Activated CD4-positive, alpha-beta T cell treated with anti-CD3 and anti-CD28 coated beads, Interleukin-2, Interleukin-6, amounts not matched to agents 100 ng/mL and 50 ng/mL, durations not matched to agents 16 hours and 8 hours (primary cell): Measurements from ENCODE around the gene WNT9B.
"Not testable (repeated sequence)": the region's sequence is repeated elsewhere in the genome, so short reads cannot be mapped to it uniquely, and the experiment has no call there.

ENCODE experiments used
- DNase-seq: peaks from one replicate; pipeline ENCODE4 v3.0.0-alpha.2; 2020

Gene WNT9B

DNA sequence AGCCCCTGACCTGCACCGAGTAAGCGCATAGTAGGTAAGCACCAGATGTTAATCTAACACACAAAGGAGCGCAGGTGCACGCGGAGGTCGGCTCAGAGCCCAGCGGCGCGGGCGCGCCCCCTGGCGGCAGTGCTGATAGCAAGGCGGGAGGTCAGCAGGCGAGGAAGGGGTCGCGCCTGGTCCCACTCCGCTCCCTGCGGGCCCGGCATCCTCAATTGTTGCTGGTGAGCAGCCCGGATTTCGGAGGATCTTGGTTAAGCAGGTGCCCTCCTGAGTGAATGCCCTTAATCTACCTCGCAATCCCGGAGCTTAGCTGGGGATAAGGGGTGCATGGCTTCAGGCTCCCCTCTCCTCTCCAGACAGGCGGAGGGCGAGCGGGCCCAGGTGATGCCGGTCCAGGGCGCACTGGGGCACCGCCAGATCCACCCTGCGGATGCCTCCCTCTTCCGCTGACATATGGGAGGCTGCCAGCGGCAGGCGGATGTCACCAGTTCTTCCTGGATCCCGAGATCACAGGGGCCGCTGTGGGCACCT lies 28.9 kb upstream of the WNT9B start:
- DNase-seq: peak; percentile 60

DNA sequence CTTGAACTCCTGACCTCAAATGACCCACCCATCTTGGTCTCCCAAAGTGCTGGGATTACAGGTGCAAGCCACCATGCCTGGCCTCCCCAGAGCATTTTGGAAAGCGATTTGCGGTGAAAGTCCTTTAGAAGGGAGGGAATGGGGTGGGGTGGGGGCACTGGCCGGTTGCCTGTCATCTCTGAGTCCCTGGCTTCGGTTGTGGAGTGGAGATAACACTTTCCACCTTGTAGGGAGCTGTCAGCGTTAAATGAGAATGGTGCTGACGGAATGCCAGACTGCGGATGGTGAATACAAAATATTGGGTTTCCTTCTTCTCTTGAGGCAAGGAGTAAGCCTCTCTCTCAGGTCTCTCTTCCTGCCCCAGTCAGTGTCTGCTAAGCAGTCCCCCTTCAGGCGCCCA lies 27.7 kb upstream of the WNT9B start:
- DNase-seq: no peak

DNA sequence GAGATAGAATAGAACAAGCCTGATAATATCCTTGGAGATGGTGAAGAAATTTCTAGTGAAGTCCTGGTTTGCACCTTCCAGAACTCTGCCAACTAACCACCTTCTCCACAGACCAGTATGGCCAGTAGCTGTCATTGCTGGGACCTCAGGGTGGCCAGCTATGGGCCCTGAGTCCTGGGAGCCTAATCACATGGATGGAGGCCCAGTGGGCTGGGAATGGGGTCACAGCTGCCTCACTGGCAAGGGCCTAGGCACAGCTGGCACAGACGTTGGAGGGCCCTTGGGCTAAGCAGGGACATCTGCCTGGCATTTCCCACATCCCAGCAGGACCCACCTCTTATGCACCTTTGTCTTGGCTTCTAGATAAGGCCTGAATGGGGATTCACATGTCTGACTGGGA lies 25.3 kb upstream of the WNT9B start:
- no peak for DNase-seq

DNA sequence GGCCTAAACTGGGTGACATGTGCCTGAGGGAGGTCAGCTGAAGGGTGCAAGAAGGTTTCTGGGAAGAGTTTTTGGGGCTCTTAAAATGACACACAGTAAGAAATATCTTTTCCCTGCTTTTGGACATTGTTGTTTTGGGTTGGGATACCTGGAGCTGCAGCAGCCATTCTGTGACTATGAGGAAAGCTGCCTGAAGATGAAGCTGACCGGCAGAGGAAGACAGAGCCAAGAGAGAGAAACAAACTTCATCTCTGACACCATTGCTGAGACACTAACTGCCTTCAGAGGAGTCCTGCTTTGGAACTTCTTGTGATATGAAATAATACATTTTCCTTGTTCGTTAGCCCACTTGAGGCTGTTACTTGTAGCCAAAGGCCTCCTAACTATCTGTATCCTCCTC lies 24.1 kb upstream of the WNT9B start:
- DNase-seq: no peak

DNA sequence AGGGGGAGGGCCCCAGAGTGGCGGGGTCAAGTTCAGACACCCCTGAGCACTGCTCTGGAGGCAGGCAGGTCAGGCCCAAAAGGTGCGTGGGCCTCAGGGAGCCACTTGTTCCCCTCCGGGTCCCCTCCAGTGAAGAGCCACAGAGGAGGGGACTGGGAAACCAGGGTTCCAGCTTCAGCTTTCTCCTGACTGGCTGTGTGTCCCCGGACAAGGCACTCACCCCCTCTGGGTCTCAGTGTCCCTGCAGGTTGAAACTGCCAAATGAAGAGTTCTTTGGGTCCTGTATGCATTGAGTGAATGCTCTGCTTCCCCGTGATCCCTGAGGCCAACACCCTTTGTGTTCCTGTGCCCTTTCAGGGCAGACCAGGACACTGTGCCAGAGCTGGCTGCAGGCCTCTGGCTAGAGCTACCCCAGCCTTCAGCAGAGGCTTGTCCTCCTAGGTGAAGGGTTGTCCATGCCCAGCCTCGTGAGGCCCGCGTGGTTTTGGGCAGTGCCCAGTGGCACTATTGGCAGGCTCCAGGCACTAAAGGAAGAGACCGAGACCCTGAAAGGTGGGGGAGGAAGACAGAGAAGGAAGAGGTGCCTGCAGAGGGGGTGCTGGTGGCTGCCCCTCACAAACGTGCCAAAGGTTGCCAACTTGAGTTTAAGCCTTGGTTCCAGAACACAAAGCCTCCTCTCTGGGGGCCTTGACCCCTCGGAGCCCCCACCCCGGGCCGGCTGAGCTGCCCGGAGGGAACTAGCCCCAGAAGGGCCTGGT lies 19.6 kb upstream of the WNT9B start:
- DNase-seq: no peak

DNA sequence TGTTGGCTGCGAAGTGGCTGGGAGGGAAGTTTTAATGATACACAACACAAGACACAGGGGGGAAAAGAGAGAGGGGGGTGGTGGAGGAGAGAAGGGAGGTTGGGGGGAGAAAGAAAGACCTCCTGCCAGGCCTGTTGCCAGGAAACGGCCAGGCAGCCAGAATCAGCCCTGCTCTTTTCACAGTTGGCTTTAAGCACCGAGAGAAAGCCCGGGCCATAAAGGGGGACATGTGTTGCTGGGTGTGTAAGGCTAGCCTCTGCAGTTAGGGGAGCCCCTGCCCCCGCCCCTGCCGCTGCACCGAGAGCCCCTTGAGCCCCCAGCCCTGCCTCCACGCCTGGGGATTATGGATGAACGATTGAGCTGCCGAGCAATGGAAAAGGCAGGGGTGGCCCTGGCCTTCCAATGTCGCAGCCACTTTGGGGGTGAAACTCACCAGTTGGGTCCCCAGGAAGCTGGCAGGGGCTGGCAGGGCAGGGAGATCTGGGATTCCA lies 19.0 kb upstream of the WNT9B start:
- no peak for DNase-seq

DNA sequence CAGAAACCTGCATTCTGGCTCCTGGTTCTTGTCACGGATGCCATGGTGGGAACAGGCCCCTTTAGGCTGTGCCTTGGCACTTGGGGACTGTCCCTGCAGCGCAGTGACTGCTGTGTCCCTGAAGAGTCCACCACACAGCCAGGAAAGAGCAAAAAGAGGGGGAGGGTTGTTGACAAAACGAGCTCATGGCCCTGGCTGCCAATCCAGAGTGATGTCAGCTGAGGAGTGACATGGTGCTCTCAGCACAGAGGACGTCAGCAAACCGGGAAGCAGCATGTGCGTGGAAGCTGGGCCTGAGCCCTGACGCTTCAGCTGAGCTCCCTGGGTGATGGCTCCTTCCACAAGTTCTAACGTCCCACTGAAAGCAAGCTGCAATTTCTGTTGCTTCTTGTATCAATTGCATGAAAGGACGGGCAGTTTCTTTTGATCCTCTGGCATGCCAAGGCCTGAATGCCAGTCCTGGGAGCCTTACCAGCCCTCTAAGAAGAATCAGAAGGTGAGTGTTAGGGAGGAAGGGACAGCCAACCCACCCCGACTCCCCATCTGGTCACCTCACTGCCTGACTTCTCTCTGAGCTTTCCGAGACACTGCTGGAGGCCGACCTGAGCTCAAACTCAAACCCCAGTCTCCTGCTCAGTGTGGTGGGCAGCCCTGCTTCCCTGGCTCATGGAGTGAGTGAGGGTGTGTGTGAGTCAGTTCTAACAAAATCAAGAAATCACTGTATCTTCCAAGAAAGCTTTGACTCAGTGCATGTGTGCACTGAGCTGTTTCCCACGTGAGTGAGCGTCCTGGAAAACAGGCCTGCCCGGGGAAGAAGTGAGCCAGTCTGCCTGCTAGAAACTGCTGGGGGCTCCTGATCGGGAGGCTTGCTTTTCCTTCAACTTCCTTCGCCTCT lies 18.2 kb upstream of the WNT9B start:
- no peak for DNase-seq

DNA sequence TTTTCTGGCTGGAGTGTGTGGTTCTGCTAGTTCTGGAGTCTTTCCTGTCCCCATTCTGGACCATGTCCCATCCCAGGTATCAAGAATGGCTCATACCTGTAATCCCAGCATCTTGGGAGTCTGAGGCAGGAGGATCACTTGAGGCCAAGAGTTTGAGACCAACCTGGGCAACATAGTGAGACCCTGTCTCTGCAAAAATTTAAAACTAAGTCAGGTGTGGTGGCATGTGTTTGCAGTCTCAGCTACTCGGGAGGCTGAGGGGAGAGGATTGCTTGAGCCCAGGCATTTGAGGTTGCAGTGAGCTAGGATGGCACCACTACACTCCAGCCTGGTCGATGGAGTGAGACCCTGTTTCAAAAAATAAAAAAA lies 17.6 kb upstream of the WNT9B start:
- DNase-seq: no peak

DNA sequence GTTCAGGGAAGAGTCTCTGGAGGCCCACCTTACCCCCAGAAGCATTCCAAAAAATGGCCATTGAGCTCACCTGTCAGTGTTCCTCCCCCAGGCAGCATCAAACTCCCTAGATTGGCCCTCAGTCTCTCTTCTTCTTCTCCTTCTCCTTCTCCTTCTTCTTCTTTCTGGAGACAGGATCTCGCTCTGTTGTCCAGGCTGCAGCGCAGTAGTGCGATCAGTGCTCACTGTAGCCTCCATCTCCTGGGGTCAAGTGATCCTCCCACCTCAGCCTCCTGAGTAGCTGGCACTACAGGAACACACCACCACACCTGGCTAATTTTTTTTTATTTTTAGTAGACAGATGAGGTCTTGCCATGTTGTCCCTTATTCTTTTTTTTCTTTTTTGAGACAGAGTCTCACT lies 16.5 kb upstream of the WNT9B start:
- no peak for DNase-seq

DNA sequence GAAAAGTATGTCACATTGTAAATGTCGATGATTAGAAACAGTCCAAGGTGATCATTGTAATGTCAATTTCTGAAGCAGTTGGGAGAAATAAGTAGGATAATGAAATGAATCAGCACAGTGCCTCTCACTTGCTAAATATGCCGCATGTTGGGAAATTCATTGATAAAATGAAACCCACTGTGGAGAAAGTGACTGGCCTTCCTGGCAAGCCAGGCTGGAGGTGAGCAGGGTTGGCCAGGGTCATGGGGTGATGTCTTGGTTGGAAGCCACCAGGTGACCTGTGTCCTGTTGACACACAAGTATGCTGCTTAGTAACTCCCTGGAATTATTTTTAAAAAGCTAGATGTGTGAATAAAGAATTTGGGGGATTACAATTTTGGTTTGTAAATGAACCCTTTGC lies 14.9 kb upstream of the WNT9B start:
- no peak for DNase-seq

DNA sequence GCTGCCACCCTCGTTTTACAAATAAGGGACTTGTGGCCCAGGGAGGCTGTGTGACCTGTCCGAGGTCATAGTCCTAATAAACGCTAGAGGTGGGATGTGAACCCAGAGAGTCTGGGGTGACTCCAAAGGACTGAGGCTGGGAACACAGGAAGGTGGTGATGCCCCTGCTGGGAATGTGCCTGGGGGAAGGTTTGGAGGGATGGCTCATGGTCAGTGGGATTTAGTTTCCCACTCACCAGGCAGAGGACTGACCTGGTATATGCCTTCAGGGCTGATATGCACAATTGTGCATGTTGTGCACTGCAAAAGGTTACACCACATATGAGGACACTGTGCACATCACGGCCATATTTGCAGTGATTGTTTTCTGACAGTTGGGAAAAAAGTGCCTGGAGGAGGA lies 13.9 kb upstream of the WNT9B start:
- no peak for DNase-seq

DNA sequence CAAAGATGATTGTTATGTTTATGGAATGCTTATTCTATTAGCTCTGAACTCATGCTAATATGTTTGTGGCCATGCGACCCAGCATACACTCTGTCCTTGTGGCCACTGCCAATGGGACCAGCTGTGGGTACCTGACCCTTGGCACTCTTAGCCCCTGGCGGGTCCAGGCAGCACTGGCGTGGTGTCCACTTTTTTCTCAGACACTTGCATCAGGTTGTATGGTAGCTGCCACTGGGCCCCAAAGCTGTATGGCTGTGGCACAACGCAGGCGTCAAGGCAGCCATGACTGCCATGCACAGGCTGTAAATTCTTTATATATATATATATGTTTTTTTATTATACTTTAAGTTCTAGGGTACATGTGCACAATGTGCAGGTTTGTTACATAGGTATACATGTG lies 12.2 kb upstream of the WNT9B start:
- DNase-seq: no peak

DNA sequence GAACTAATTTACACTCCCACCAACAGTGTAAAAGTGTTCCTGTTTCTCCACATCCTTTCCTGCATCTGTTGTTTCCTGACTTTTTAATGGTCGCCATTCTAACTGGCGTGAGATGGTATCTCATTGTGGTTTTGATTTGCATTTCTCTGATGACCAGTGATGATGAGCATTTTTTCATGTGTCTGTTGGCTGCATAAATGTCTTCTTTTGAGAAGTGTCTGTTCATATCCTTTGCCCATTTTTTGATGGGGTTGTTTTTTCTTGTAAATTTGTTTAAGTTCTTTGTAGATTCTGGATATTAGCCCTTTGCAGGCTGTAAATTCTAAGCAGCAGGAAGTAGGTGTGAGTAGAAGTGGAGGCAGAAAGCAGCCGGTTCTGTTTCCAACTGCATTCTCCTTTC lies 10.8 kb upstream of the WNT9B start:
- DNase-seq: not testable (repeated sequence)

DNA sequence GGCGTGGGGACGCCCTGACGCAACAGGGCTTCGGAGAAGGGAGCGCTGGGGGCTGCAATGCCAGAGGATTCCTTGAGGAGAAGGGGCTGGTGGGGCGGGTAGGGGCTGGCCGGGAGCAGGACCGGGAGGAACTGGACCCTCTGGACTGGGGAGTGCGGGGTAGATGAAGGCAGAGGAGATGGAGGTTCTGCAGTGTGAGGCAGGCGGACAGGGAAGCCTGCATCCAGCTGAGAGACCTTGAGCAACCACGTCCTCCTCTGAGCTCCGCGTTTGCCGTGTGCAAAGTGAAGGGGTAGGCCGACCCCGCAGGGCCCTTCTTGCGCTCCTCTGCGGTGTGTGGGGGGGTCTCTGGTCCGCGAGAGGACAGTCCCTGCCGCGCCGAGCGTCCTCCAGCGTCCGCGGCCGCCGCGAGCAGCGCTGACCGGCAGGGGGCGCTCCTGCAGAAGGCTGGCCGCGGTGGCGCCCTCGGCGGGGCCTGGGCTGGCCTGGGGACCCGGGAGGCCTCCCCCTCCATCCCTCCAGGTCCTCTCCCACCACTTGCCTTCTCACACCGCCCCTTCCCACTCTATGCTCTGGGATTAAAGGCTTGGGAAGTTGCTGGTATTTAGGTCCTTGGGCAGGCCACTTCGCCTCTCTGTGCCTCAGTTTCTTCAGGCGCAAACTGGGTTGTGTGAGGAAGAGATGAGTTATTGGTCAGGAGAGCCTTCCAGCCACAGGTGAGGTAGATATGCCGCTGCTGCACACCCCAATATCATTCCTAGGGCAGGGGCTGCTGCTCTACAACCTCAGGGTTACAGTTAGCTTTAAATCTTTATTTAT lies 9.6 kb upstream of the WNT9B start:
- no peak for DNase-seq

DNA sequence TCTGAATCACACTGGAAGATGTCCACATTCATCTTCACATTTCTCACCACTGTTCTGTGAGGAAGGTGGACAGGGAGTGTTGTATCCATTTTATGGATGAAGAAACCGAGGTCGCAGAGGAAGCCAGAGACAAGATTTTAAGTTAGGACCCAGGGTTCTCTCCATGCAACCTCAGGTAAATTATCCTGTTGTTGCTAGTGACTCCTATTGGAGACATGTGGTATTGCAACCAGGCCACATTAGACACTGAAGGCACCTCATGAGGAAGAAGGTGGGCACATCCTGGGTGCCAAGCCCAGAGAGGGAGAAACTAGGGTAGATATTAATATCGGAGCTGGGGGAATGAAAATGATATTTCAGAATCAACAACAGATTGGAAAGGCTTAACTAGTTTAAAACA lies 8.5 kb upstream of the WNT9B start:
- DNase-seq: no peak

DNA sequence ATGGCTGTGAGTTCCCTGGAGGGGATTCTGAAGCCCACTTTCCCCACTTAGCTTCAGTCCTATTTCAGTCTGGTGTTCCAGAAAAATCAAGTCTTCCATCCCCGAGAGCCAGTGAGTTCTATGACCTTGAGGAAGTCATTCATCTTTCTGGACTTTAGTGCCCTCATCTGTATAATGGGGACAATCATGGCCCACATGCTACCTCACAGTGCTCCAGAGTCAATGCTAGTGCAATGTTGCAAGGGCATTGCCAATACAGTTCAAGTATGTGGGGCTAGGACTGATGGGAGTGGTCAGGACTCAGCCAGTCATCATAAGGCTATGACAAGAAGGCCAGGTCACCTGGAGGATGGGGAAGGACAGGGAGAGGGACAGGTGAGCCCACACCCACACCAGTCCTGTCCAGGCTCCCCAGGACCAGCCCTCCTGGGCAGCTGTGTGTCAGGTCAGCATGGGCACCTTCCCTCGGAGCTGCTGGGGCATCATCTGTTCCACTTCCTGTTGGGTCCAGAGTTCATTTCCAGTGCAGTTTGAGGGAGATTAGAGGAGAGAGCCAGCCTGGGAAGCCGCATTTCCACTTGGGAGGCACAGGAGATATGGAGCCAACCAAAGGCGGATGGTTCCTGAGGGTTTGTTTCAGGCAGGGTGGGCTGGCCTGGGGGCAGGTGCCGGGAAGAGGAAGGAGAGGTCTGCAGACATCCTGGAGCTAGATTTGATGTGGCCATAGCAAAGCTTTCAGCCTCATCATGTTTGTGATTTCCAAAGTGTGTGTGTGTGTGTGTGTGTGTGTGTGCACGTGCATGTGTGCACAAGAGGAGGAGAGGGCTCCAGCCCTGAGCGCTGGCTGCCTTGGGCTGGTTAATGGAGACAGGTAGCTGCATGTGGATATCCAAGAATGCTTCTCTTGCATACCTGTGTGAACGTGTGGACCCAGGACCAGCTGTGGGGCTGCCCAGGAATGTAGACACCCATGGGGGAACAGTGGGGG lies 3.9 kb upstream of the WNT9B start:
- DNase-seq: no peak

DNA sequence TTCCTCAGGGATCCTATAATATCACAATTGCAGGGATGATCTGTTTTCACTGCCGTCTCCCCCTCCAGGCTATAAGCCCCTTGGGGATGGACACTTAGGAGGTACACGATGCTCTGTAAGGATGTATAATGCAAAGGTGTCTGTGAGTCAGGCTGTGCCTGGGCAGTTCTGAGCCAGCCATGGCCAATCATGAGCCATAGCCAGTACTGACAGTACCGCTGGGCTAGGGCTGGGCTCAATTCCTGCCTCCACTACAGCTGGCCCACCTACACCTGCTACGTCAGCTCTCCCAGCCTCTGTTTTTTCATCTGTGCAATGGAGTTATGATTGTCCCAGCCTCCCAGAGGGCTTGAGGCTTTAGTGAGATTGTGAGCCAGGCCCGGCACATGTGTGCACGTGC lies 2.8 kb upstream of the WNT9B start:
- DNase-seq: no peak

DNA sequence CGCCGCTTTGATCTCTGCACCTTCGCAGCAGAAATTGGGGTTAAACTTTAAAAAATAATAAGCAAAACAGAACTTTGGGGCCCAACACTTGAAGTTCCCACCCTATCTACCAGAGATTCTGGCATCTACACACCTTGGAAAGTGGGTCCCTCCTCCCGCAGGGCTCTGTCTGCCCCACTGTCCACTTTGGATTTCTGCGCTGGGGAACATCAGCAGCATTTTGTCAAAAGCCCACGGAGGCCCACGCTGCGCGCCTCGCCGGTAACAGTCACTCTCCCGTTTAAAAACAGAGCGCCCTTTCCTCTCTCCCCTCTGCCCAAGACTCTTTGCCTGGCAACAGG lies 725 bp upstream of the WNT9B start:
- DNase-seq: no peak

DNA sequence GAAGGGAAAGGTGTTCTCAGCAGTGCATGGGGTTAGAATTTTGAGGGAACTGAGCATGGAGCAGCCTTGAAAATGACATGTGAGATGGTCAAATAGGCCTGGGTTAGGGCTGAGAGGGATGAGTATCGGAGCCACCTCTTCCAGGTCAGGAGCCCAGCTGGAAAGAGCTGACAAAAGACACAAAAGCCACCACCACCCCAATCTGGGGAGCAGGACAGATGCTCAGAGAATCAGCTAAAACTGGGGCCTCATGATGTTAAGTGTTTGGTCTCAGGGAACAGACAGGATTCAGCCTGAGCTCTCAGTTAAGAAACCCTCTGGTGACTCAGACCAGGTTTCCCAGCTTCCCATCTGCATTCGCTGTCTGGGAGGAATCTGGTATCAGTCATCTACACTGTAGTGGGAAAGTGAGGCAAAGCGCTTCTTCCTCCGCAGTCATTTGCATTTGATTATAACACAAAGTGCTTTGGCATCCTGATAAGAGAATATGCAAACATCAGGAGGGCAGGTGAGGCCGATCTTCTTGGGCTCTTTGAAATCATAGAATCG lies 2.6 kb downstream of the WNT9B start:
- no peak for DNase-seq

DNA sequence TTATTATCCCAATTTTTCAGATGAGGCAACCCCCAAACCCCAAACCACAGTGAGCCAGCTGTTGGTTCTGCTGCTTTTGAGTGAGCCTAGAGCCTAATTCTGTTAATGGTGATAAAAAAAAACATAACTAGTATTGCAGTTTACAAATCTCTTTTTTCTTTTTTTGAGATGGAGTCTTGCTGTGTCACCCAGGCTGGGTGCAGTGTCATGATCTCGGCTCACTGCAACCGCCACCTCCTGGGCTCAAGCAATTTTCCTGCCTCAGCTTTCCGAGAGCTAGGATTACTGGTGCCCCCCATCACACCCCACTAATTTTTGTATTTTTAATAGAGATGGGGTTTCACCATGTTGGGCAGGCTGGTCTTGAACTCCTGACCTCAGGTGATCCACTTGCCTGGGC lies 3.1 kb downstream of the WNT9B start:
- DNase-seq: no peak

DNA sequence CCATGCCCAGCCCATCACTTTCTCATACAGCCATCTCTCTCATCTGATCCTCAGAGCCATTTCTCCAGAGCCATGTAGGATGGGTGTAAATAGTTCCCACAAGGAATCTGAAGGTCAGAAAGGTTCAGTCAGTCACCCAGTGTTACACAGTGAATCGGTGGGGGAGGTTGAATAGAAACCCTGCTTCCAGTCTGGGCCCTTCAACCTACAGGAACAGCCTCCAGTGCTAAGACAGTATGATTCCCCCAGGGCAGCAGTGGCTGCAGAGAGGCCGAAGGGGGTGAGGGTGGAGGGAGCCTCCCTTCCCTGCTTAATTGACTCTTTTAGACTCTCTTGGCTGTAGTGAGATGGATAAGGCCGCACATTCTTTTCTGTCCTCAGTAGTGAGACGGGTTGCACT lies 3.6 kb downstream of the WNT9B start:
- no peak for DNase-seq

DNA sequence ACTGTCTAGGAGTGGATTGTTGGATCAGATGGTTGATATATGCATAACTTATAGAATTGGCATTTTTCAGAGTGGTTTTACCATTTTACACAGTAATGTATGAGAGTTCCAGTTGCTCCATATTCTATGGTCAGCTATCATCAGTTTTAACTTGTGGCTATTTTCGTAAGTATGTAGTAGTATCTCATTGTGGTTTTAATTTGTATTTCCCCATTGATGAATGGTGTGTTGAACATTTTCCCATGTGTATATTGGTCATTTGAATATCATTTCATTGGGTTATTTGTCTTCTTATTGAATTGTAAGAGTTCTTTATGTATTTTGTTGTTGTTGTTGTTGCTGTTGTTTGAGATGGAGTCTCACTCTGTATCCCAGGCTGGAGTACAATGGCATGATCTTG lies 6.2 kb downstream of the WNT9B start:
- no peak for DNase-seq
